Stimulated activated CD4-positive, alpha-beta T cell treated with anti-CD3 and anti-CD28 coated beads, Interleukin-1b, Interleukin-23, amount 100 ng/mL, for 24 hours (primary cell): ENCODE data around the gene ADRB1.

Experiments
- DNase-seq, 4 experiments: peaks; one replicate each; pipeline ENCODE4 v3.0.0-alpha.2; 2020; ENCODE audit warnings: low read depth in 4 of 4, low spot score in 1 of 4

The ADRB1 gene

GRCh38 chr10:114043532-114044246 is at the start of gene ADRB1:
Gene ADRB1, plus strand, starts transcription at chr10:114043866. Its CDS starts 267 bp downstream, at chr10:114044133.
- DNase-seq = peak in 2 of 4 experiments; percentile 15 to 45

GRCh38 chr10:113995201-113995600 is 48.5 kb upstream of the ADRB1 start:
- no peak for DNase-seq

- DNase-seq = no peak
These were observed 46.2 kb upstream of the ADRB1 start for GRCh38 chr10:113997428-113997827.

- DNase-seq = no peak
These were observed 44.1 kb upstream of the ADRB1 start for GRCh38 chr10:113999531-113999930.

GRCh38 chr10:114000457-114001010 is 43.1 kb upstream of the ADRB1 start:
- no peak for DNase-seq

- DNase-seq = no peak
These were observed 41.2 kb upstream of the ADRB1 start for GRCh38 chr10:114002422-114002821.

GRCh38 chr10:114003161-114003941 is 40.3 kb upstream of the ADRB1 start:
- no peak for DNase-seq

- DNase-seq = no peak
These were observed 34.2 kb upstream of the ADRB1 start for GRCh38 chr10:114009281-114009996.

- DNase-seq = no peak
These were observed 33.4 kb upstream of the ADRB1 start for GRCh38 chr10:114010316-114010715.

- no peak for DNase-seq
These were observed 31.0 kb upstream of the ADRB1 start for GRCh38 chr10:114012650-114013049.

GRCh38 chr10:114015708-114016107 is 28.0 kb upstream of the ADRB1 start:
- no peak for DNase-seq

GRCh38 chr10:114017271-114017670 is 26.4 kb upstream of the ADRB1 start:
- DNase-seq = no peak

GRCh38 chr10:114017873-114018272 is 25.8 kb upstream of the ADRB1 start:
- no peak for DNase-seq

GRCh38 chr10:114019226-114019625 is 24.4 kb upstream of the ADRB1 start:
- DNase-seq = no peak

- DNase-seq = no peak
These were observed 22.5 kb upstream of the ADRB1 start for GRCh38 chr10:114021154-114021553.

GRCh38 chr10:114021717-114022680 is 21.7 kb upstream of the ADRB1 start:
- DNase-seq = no peak

GRCh38 chr10:114022766-114023597 is 20.7 kb upstream of the ADRB1 start:
- no peak for DNase-seq

GRCh38 chr10:114024876-114025610 is 18.6 kb upstream of the ADRB1 start:
- DNase-seq = no peak

GRCh38 chr10:114025611-114026130 is 18.0 kb upstream of the ADRB1 start:
- no peak for DNase-seq
